SU-DHL-6 (cell line): ENCODE results near the gene MZB1.

Experiments used
- CTCF ChIP-seq: fragments of 200-600 bp; sonication (generic); IDR thresholded peaks from one replicate; pipeline ENCODE4 v1.5.1; 2017; ENCODE audit warnings: antibody characterized with exemption, mild to moderate bottlenecking, low read length, moderate library complexity; ENCODE audit not compliant: insufficient read depth, poor library complexity, severe bottlenecking
- EZH2phosphoT487 ChIP-seq: fragments of 200-600 bp; sonication (generic), shearing (Covaris generic); conservative IDR thresholded peaks from 2 replicates; pipeline ENCODE4 v1.6.1; 2018; ENCODE audit warnings: mild to moderate bottlenecking, antibody characterized with exemption, low read length, moderate library complexity, mixed read lengths

- no peak for TF ChIP-seq CTCF
- no peak for TF ChIP-seq EZH2phosphoT487
Observed at GRCh38 chr5:139342423-139342723, 47.3 kb downstream of the MZB1 start.
